Omental fat pad (tissue), 4 donors: Measurements from ENCODE around the gene SHISA5. TPM values are rescaled to one million over a fixed set of nuclear protein-coding genes. Genes with fewer than 3 reads are reported as not detected.
A peak's percentile ranks its signal among the peaks of the same experiment; 100 is the strongest.

Experiments used
- ATAC-seq: fragments of 150-250 bp; one replicate; pipeline ENCODE4 v1.9.1; 2016; ENCODE audit warnings: mild to moderate bottlenecking, moderate library complexity; ENCODE audit not compliant: low FRiP score
- DNase-seq: peaks from one replicate; pipeline ENCODE4 v3.0.0-alpha.2; 2019; ENCODE audit warnings: low spot score
- CTCF ChIP-seq, 3 donors: fragments of 450-650 bp; IDR thresholded peaks; one replicate each; pipeline ENCODE4 v1.5.1; 2016 to 2017; ENCODE audit warnings: antibody characterized with exemption in 3 of 3, mild to moderate bottlenecking in 3 of 3, moderate library complexity in 2 of 3
- total RNA-seq, 4 donors: library from RNA; depleted of rRNA; stranded (reverse); fragments of >200 nt; gene quantifications; one replicate each; pipeline ENCODE4 v1.1.0, GENCODE V29; 2016

The SHISA5 gene
- total RNA-seq, 4 donors from 2014 or later, result 99.5 to 120 (median 118) TPM

GRCh38 chr3:48426944-48427629 is 76.9 kb downstream of the SHISA5 start:
- ATAC-seq (no peak), DNase-seq (no peak)
- no peak for TF ChIP-seq CTCF (IDR thresholded peaks at IDR 0.05)

GRCh38 chr3:48426401-48426909 is 77.5 kb downstream of the SHISA5 start:
- TF ChIP-seq CTCF (IDR thresholded peaks at IDR 0.05), result no peak
- no peak for ATAC-seq
- no peak for DNase-seq

GRCh38 chr3:48425281-48425812 is 78.6 kb downstream of the SHISA5 start:
- no peak for DNase-seq
- peak; percentile 31 for ATAC-seq
- TF ChIP-seq CTCF (IDR thresholded peaks at IDR 0.05), result no peak

GRCh38 chr3:48423883-48424695 is 79.9 kb downstream of the SHISA5 start:
- no peak for DNase-seq
- ATAC-seq, result no peak
- TF ChIP-seq CTCF (IDR thresholded peaks at IDR 0.05), result no peak

GRCh38 chr3:48423241-48423882 is 80.6 kb downstream of the SHISA5 start:
- ATAC-seq (no peak), DNase-seq (no peak)
- no peak for TF ChIP-seq CTCF (IDR thresholded peaks at IDR 0.05)

- DNase-seq, result no peak
- no peak for TF ChIP-seq CTCF (IDR thresholded peaks at IDR 0.05)
Observed at GRCh38 chr3:48422681-48423080, 81.3 kb downstream of the SHISA5 start.

More at GRCh38 chr3:48422681-48423080, 81.3 kb downstream of the SHISA5 start:
- ATAC-seq, result no peak
